GM18511 (cell line): Measurements from ENCODE around the gene IMP3.

Experiments used
- ATAC-seq: cut with Tn5 transposase; IDR thresholded peaks from one replicate; pipeline ENCODE4 v1.9.1; 2021; ENCODE audit warnings: mild to moderate bottlenecking, moderate library complexity; ENCODE audit not compliant: unreplicated experiment

The IMP3 gene

GRCh38 chr15:75673426-75674235 is 33.6 kb upstream of the IMP3 start:
- no peak for ATAC-seq

GRCh38 chr15:75672646-75673425 is 32.8 kb upstream of the IMP3 start:
- ATAC-seq, result no peak

GRCh38 chr15:75671730-75672602 is 31.9 kb upstream of the IMP3 start:
- ATAC-seq, result no peak

GRCh38 chr15:75669879-75670212 is 29.8 kb upstream of the IMP3 start:
- no peak for ATAC-seq

GRCh38 chr15:75669191-75669878 is 29.3 kb upstream of the IMP3 start:
- no peak for ATAC-seq

- no peak for ATAC-seq
Measured at GRCh38 chr15:75666823-75667501, 26.9 kb upstream of the IMP3 start.

- ATAC-seq, result no peak
Measured at GRCh38 chr15:75663931-75664421, 24.0 kb upstream of the IMP3 start.

- ATAC-seq, result no peak
Measured at GRCh38 chr15:75662823-75663519, 22.9 kb upstream of the IMP3 start.

- no peak for ATAC-seq
Measured at GRCh38 chr15:75661756-75662140, 21.7 kb upstream of the IMP3 start.

GRCh38 chr15:75661100-75661755 is 21.2 kb upstream of the IMP3 start:
- no peak for ATAC-seq

GRCh38 chr15:75659928-75660645 is 20.1 kb upstream of the IMP3 start:
- no peak for ATAC-seq

- ATAC-seq, result no peak
Measured at GRCh38 chr15:75659141-75659771, 19.2 kb upstream of the IMP3 start.

GRCh38 chr15:75656813-75657212 is 16.8 kb upstream of the IMP3 start:
- no peak for ATAC-seq

GRCh38 chr15:75656331-75656730 is 16.3 kb upstream of the IMP3 start:
- no peak for ATAC-seq

GRCh38 chr15:75655931-75656330 is 15.9 kb upstream of the IMP3 start:
- no peak for ATAC-seq

GRCh38 chr15:75654201-75654907 is 14.3 kb upstream of the IMP3 start:
- no peak for ATAC-seq

- no peak for ATAC-seq
Measured at GRCh38 chr15:75653347-75653913, 13.4 kb upstream of the IMP3 start.
